Naive thymus-derived CD4-positive, alpha-beta T cell (primary cell): ENCODE measurements around the gene SPATA33. TPM values are rescaled to one million over a fixed set of nuclear protein-coding genes. Genes with fewer than 3 reads are reported as not detected.
"Not testable (repeated sequence)": the region's sequence is repeated elsewhere in the genome, so short reads cannot be mapped to it uniquely, and the experiment has no call there.

Experiments
- ATAC-seq: fragments of 150-1000 bp; cut with Tn5 transposase; 2 replicates; pipeline ENCODE4 v1.10.0; 2021; ENCODE audit warnings: mild to moderate bottlenecking, moderate library complexity
- CTCF ChIA-PET: fragments of 350-600 bp; sonication (Branson Sonifier 250); formaldehyde crosslinking; loops from one replicate; lab custom pipeline; 2021; ENCODE audit warnings: antibody characterized with exemption; lab: Charles Lee
- POLR2A ChIA-PET: fragments of 350-600 bp; sonication (Branson Sonifier 250); formaldehyde crosslinking; loops from one replicate; lab custom pipeline; 2021; ENCODE audit warnings: antibody characterized with exemption, inconsistent platforms; lab: Charles Lee
- DNase-seq, 9 donors: peaks; one replicate each; pipeline versions ENCODE4 v3.0.0 to v3.0.0-alpha.2; 2020 to 2022; ENCODE audit warnings: mixed read lengths in 1 of 9
- H3K27ac ChIP-seq: one replicate; pipeline ENCODE4 v1.7.0; 2013; ENCODE audit warnings: mild to moderate bottlenecking, low read depth, low read length, moderate library complexity
- H3K27me3 ChIP-seq, 2 donors: one replicate each; pipeline ENCODE4 v1.7.0; 2013; ENCODE audit warnings: low read length in 2 of 2, mild to moderate bottlenecking in 2 of 2, moderate library complexity in 2 of 2; ENCODE audit not compliant: control insufficient read depth in 2 of 2, insufficient read depth in 2 of 2
- H3K36me3 ChIP-seq, 3 experiments: 1 replicate in 2 of 3; 2 replicates in 1 of 3; pipeline ENCODE4 v1.7.0; 2013; ENCODE audit warnings: low read length in 3 of 3, mild to moderate bottlenecking in 3 of 3, moderate library complexity in 1 of 3; ENCODE audit not compliant: insufficient read depth in 3 of 3, control insufficient read depth in 2 of 3
- H3K4me1 ChIP-seq, 2 donors: one replicate each; pipeline ENCODE4 v1.7.0; 2013; ENCODE audit warnings: low read length in 2 of 2, mild to moderate bottlenecking in 2 of 2, moderate library complexity in 1 of 2; ENCODE audit not compliant: control insufficient read depth in 2 of 2, insufficient read depth in 2 of 2
- H3K4me3 ChIP-seq: 2 replicates; pipeline ENCODE4 v1.7.0; 2013; ENCODE audit warnings: mild to moderate bottlenecking, low read length
- H3K9me3 ChIP-seq, 3 experiments: 1 replicate in 2 of 3; 2 replicates in 1 of 3; pipeline ENCODE4 v1.7.0; 2013; ENCODE audit warnings: low read length in 3 of 3; ENCODE audit not compliant: control insufficient read depth in 2 of 3
- H3K27ac Mint-ChIP-seq, 9 donors: one replicate each; pipeline ENCODE4 v1.8.0; 2020 to 2022; ENCODE audit warnings: mixed read lengths in 9 of 9, mild to moderate bottlenecking in 8 of 9, moderate library complexity in 5 of 9, inconsistent platforms in 2 of 9
- H3K27me3 Mint-ChIP-seq, 5 donors: one replicate each; pipeline ENCODE4 v1.8.0; 2021 to 2022; ENCODE audit warnings: mixed read lengths in 5 of 5, mild to moderate bottlenecking in 1 of 5
- H3K36me3 Mint-ChIP-seq, 5 donors: one replicate each; pipeline ENCODE4 v1.8.0; 2020 to 2022; ENCODE audit warnings: mixed read lengths in 5 of 5, mild to moderate bottlenecking in 3 of 5, inconsistent platforms in 1 of 5
- H3K4me1 Mint-ChIP-seq, 7 donors: one replicate each; pipeline ENCODE4 v1.8.0; 2020 to 2022; ENCODE audit warnings: mixed read lengths in 7 of 7, mild to moderate bottlenecking in 3 of 7, inconsistent platforms in 1 of 7
- H3K4me3 Mint-ChIP-seq, 10 donors: one replicate each; pipeline ENCODE4 v1.8.0; 2020 to 2022; ENCODE audit warnings: mild to moderate bottlenecking in 10 of 10, mixed read lengths in 10 of 10, moderate library complexity in 6 of 10, inconsistent platforms in 2 of 10
- H3K9me3 Mint-ChIP-seq, 11 donors: one replicate each; pipeline ENCODE4 v1.8.0; 2020 to 2022; ENCODE audit warnings: mixed read lengths in 11 of 11, mild to moderate bottlenecking in 4 of 11, inconsistent platforms in 1 of 11, moderate library complexity in 1 of 11
- intact Hi-C, 2 donors: fragments of 100-400 bp; cut with micrococcal nuclease; formaldehyde crosslinking; loops; one replicate each; pipeline ENCODE4 v1.15.1; 2023
- polyA plus RNA-seq, 2 donors: library from polyadenylated mRNA; unstranded; fragments of 300-500 nt; fragmentation: Illumina TruSeq; gene quantifications; one replicate each; pipeline ENCODE4 v1.2.3, GENCODE V29; 2021
- total RNA-seq, 6 experiments: library from RNA in 5 of 6; stranded (reverse) in 5 of 6; gene quantifications; 1 replicate in 5 of 6; 2 replicates in 1 of 6; pipeline ENCODE4 v1.2.3 and lab custom pipeline; 2021 to 2026

Gene SPATA33
- total and polyA plus RNA-seq, 7 experiments from 2014 or later, result 2.4 to 17.0 (median 6.6) TPM

GRCh38 chr16:89690392-89690901, 32.8 kb downstream of the SPATA33 start:
- ATAC-seq, result no peak

GRCh38 chr16:89691231-89691985, 33.8 kb downstream of the SPATA33 start:
- POLR2A ChIA-PET, result no interaction called here
- intact Hi-C loops, result no loop called here

More at GRCh38 chr16:89690392-89690901, 32.8 kb downstream of the SPATA33 start:
- H3K4me3 ChIP-seq, result no peak overlapping the region
- peaks cover 0 to 56% (median 4%) of the 10 kb centered on the region in 3 experiments for H3K36me3 ChIP-seq
- no peak overlapping the region for H3K27ac ChIP-seq
- Mint-ChIP-seq H3K36me3 (peaks cover 0 to 17% (median 3%) of the 10 kb centered on the region in 5 donors), H3K27ac (no peak overlapping the region), H3K4me1 (peaks cover 10 to 20% (median 17%) of the 10 kb centered on the region in 7 donors), H3K9me3 (no peaks in the 10 kb centered on the region), H3K27me3 (no peaks in the 10 kb centered on the region), H3K4me3 (no peak overlapping the region)
- H3K4me1 ChIP-seq, result peaks cover 0 to 7% of the 10 kb centered on the region in 2 donors
- H3K9me3 ChIP-seq, result no peaks in the 10 kb centered on the region
- H3K27me3 ChIP-seq, result no peaks in the 10 kb centered on the region
- ChIA-PET CTCF (no interaction called here), POLR2A (interaction anchor here (1.0 kb wide), 1 partner anchor 32 kb away, joined by 3 read pairs; no protein-coding TSS in a partner anchor)
- intact Hi-C loops, result no loop called here
- DNase-seq, result no peak

GRCh38 chr16:89691986-89692569, 34.4 kb downstream of the SPATA33 start:
- H3K9me3 ChIP-seq, result no peaks in the 10 kb centered on the region
- H3K36me3 ChIP-seq, result peaks cover 0 to 60% (median 4%) of the 10 kb centered on the region in 3 experiments
- Mint-ChIP-seq H3K27me3 (no peaks in the 10 kb centered on the region), H3K36me3 (peaks cover 0 to 17% (median 0%) of the 10 kb centered on the region in 5 donors), H3K4me3 (no peak overlapping the region), H3K9me3 (no peaks in the 10 kb centered on the region), H3K27ac (no peak overlapping the region), H3K4me1 (peaks cover 10 to 22% (median 16%) of the 10 kb centered on the region in 7 donors)
- intact Hi-C loops, result no loop called here
- no peak overlapping the region for H3K4me3 ChIP-seq
- DNase-seq (no peak), ATAC-seq (no peak)
- POLR2A ChIA-PET, result no interaction called here
- no peaks in the 10 kb centered on the region for H3K27me3 ChIP-seq
- CTCF ChIA-PET, result no interaction called here
- H3K27ac ChIP-seq, result no peak overlapping the region
- H3K4me1 ChIP-seq, result peaks cover 12 to 13% of the 10 kb centered on the region in 2 donors

More at GRCh38 chr16:89691231-89691985, 33.8 kb downstream of the SPATA33 start:
- CTCF ChIA-PET, result no interaction called here
- peaks cover 10 to 24% (median 16%) of the 10 kb centered on the region in 7 donors for H3K4me1 Mint-ChIP-seq
- peaks cover 0 to 63% (median 4%) of the 10 kb centered on the region in 3 experiments for H3K36me3 ChIP-seq
- H3K4me3 Mint-ChIP-seq, result no peak overlapping the region
- no peaks in the 10 kb centered on the region for H3K9me3 Mint-ChIP-seq
- no peaks in the 10 kb centered on the region for H3K27me3 Mint-ChIP-seq
- no peaks in the 10 kb centered on the region for H3K9me3 ChIP-seq
- no peak overlapping the region for H3K27ac ChIP-seq
- ATAC-seq (no peak), DNase-seq (no peak)
- peaks cover 0 to 17% (median 2%) of the 10 kb centered on the region in 5 donors for H3K36me3 Mint-ChIP-seq
- peak overlapping the region in 1 of 9 donors; percentile 28 for H3K27ac Mint-ChIP-seq
- no peak overlapping the region for H3K4me3 ChIP-seq
- H3K4me1 ChIP-seq, result peaks cover 6 to 12% of the 10 kb centered on the region in 2 donors
- H3K27me3 ChIP-seq, result no peaks in the 10 kb centered on the region

GRCh38 chr16:89693289-89693731, 35.7 kb downstream of the SPATA33 start:
- no peak overlapping the region for H3K4me3 ChIP-seq
- no peaks in the 10 kb centered on the region for H3K9me3 ChIP-seq
- H3K36me3 Mint-ChIP-seq, result peaks cover 0 to 17% (median 0%) of the 10 kb centered on the region in 5 donors
- H3K27me3 ChIP-seq, result no peaks in the 10 kb centered on the region
- H3K9me3 Mint-ChIP-seq, result no peaks in the 10 kb centered on the region
- H3K27ac Mint-ChIP-seq, result no peak overlapping the region
- H3K27me3 Mint-ChIP-seq, result no peaks in the 10 kb centered on the region
- peaks cover 0 to 70% (median 4%) of the 10 kb centered on the region in 3 experiments for H3K36me3 ChIP-seq
- DNase-seq (no peak), ATAC-seq (no peak)
- ChIA-PET POLR2A (no interaction called here), CTCF (no interaction called here)
- H3K4me1 ChIP-seq, result peaks cover 6 to 12% of the 10 kb centered on the region in 2 donors
- no peak overlapping the region for H3K27ac ChIP-seq
- intact Hi-C loops, result no loop called here
- H3K4me1 Mint-ChIP-seq, result peaks cover 3 to 12% (median 7%) of the 10 kb centered on the region in 7 donors
- H3K4me3 Mint-ChIP-seq, result no peak overlapping the region

GRCh38 chr16:89693931-89694783, 36.5 kb downstream of the SPATA33 start:
- H3K36me3 ChIP-seq, result peaks cover 0 to 69% (median 4%) of the 10 kb centered on the region in 3 experiments
- no peaks in the 10 kb centered on the region for H3K9me3 ChIP-seq
- DNase-seq (no peak), ATAC-seq (no peak)
- ChIA-PET POLR2A (interaction anchor here (0.6 kb wide), 2 partner anchors 30 to 431 kb away, joined by 3 read pairs; no protein-coding TSS in a partner anchor), CTCF (no interaction called here)
- Mint-ChIP-seq H3K27me3 (no peaks in the 10 kb centered on the region), H3K4me1 (peaks cover 3 to 11% (median 6%) of the 10 kb centered on the region in 7 donors), H3K4me3 (no peak overlapping the region), H3K36me3 (peaks cover 0 to 17% (median 2%) of the 10 kb centered on the region in 5 donors), H3K27ac (no peak overlapping the region), H3K9me3 (no peaks in the 10 kb centered on the region)
- H3K4me3 ChIP-seq, result no peak overlapping the region
- peaks cover 6 to 12% of the 10 kb centered on the region in 2 donors for H3K4me1 ChIP-seq
- no peaks in the 10 kb centered on the region for H3K27me3 ChIP-seq
- H3K27ac ChIP-seq, result no peak overlapping the region
- intact Hi-C loops, result no loop called here

GRCh38 chr16:89694784-89695085, 37.1 kb downstream of the SPATA33 start:
- CTCF ChIA-PET, intact Hi-C loops, H3K27me3 Mint-ChIP-seq, H3K4me3 Mint-ChIP-seq, H3K27ac Mint-ChIP-seq, ATAC-seq, H3K27ac ChIP-seq, DNase-seq, H3K27me3 ChIP-seq, H3K9me3 ChIP-seq, H3K4me3 ChIP-seq, H3K9me3 Mint-ChIP-seq: not testable (repeated sequence)
- POLR2A ChIA-PET, result interaction anchor here (0.6 kb wide), 1 partner anchor 31 kb away, joined by 3 read pairs; no protein-coding TSS in a partner anchor
- Histone ChIP-seq H3K36me3 (peaks cover 0 to 64% (median 4%) of the 10 kb centered on the region in 3 experiments), H3K4me1 (peaks cover 7 to 13% of the 10 kb centered on the region in 2 donors)
- Mint-ChIP-seq H3K36me3 (peaks cover 0 to 17% (median 3%) of the 10 kb centered on the region in 5 donors), H3K4me1 (peaks cover 4 to 13% (median 7%) of the 10 kb centered on the region in 7 donors)
